SIG-M5 treated with dmso at 0.1 percent for 504 hours (cell line): ENCODE data around the gene SLC7A6OS.

Experiments used
- DNase-seq: peaks from one replicate; lab custom pipeline; 2025; ENCODE audit not compliant: unreplicated experiment; lab: John Stamatoyannopoulos, UW

SLC7A6OS gene

GRCh38 chr16:68310774-68311511, at the start of gene SLC7A6OS, which contains the start of gene PRMT7:
Gene SLC7A6OS, minus strand, starts transcription at chr16:68310946. Its CDS starts 20 bp downstream, at chr16:68310926.
Gene PRMT7, plus strand, starts transcription at chr16:68311019. Its CDS starts 4,961 bp downstream, at chr16:68315980.
- peak; percentile 96 for DNase-seq

GRCh38 chr16:68359398-68360191, 48.8 kb upstream of the SLC7A6OS start:
- DNase-seq = no peak

DNA sequence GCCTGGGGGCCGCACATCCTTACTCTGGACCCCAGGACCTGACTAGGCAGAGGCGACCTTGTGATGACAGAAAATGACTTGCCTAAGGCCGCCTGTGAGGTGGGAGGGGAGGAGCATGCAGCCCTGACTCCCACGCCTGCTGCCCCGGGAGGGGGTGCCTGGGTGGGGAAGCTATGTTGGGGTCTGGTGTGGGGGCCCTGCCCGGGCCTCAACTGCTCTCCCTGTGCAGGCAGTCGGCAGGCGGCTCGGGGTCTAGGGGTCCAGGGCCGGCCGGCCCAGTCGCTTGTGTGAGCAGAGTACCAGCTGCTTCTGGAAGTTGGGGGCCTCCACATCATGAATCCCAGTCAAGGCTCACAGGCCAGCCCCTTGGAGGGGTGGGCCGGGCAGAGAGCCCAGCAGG, 48.2 kb upstream of the SLC7A6OS start:
- no peak for DNase-seq

DNA sequence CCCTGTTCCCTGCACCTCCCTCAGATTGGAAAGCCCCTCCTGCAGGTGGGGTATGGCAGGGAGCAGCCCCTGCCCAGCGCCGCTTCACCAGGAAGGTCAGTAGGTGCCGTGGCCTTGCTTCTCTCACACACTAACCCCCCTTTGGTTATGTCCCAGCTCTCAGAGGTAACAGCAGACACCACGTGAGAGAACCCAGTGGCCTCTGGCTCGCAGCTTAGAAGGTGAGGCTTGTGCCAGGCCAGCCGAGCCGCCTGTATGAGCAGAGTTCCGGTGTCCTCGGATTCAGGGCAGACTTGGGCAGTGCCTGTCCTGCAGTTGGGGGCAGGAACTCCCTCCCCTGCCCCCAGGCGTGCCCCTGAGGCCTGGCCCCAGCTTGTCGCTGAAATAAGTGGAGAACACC, 47.2 kb upstream of the SLC7A6OS start:
- no peak for DNase-seq

GRCh38 chr16:68357521-68357922, 46.8 kb upstream of the SLC7A6OS start:
- DNase-seq = no peak

DNA sequence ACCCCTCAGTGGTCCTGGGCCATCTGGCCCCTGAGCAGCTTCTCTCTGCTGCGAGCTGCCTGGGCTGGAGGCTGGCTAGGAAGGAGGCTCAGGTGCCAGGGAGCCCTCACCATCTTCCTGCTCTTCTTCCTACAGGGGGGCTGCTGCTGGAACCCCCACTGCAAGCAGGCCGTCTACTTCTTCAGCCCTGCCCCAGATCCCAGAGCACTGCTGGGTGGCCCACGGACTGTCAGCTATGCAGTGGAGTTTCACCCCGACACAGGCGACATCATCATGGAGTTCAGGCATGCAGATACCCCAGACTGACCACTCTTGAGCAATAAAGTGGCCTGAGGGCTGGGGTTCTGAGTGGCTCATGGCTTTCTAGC, 46.2 kb upstream of the SLC7A6OS start:
- DNase-seq = no peak

DNA sequence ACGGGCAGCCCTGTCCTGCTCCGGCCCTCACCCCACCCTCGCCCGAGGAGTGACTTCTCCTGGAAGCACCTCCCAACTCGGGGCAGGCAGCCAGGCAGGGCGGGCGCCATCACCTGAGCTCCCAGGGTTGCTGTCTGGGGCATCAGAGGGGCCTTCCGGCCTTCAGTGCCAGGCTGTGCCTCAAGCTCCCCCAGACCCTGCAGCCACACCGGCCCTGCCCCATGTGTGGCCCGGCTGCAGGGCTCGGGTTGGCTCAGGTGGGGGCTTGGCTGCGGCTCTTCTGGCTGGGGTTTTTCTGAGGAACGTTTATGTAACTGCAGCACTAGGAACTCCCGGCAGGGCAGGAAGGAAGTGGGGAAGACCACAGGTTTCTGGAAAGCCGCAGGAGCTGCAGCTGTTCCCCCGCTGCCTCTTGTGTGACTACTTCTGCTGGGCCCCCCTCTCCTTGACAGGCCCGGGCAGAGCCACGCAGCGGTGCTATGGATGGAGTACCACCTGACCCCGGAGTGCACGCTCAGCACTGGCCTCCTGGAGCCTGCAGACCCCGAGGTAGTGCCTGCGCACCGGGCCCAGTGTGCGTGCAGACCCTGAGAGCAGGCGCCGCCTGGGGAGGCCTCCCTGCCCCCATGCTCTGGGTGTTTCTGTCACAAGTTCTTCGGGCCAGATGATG, 45.6 kb upstream of the SLC7A6OS start:
- peak; percentile 89 for DNase-seq

DNA sequence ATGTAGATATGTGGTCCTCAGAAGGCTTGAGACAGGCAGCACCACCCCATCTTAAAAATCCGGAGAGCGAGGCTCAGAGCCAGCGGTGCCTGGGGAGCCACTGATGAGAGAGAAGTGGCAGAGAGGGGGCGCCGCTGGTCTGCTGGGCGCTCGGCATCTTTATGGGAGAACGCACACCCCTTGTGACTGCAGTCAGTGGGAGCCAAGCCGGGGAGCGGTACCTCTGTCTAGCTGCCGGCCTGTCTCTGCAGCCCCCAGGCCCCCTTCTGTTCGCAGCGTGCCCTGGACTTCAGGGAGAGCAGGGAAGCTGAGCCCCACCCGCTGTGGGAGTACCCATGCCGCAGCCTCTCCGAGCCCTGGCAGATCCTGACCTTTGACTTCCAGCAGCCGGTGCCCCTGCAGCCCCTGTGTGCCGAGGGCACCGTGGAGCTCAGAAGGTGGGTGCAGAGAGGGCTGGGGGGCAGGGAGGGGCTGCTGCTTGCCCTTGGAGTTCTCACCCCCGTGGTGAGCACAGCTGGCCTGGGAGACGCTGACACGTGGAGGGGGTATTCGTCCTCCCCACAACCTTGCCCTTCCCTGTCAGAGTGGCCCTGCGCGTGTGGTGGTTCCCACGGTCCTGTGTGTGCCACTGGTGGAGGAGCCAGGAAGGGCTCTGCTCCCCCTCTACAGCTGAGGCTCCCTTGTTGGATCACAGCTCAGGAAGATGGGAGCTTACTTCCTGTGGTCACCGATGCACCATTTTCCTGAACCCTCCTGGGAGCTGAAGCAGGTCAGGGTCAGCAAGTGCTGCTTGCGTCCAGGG, 44.9 kb upstream of the SLC7A6OS start:
- DNase-seq = no peak

- no peak for DNase-seq
Observed at GRCh38 chr16:68354816-68355215, 44.1 kb upstream of the SLC7A6OS start.

DNA sequence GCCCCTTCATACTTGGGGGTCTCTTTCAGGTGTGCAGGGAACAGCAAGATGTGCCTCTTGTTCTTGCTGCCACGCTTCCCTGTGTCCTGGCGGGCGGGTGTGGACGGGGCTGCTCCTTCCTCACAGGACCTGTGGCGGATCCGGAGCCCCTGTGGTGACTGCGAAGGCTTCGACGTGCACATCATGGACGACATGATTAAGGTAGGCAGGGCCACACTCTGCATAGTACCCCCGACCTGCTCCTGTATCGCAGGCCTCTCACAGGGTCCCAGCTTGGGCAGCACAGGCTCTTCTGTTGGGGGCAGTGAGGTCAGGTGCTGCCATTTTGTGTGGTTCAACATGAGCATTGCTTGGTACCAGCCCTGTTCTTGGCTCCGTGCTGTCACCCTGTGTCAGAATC, 42.6 kb upstream of the SLC7A6OS start:
- DNase-seq = no peak

DNA sequence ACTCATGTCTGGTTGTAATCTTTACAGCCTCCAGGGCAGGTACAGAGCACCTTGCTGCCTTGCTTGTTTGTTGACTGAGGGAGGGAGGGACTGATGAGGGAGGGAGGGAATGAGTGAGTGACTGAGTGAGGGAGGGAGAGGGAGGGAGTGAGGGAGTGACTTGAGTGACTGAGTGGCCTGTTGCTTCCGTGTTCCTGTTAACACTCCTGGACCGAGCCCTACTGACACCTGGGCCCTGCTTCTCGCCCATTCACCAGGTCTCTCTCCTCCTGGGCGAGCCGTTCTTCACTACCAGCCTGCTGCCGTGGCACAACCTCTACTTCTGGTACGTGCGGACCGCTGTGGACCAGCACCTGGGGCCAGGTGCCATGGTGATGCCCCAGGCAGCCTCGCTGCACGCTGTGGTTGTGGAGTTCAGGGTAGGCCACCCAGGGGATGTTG, 41.3 kb upstream of the SLC7A6OS start:
- no peak for DNase-seq

- no peak for DNase-seq
Observed at GRCh38 chr16:68351463-68351862, 40.7 kb upstream of the SLC7A6OS start.

DNA sequence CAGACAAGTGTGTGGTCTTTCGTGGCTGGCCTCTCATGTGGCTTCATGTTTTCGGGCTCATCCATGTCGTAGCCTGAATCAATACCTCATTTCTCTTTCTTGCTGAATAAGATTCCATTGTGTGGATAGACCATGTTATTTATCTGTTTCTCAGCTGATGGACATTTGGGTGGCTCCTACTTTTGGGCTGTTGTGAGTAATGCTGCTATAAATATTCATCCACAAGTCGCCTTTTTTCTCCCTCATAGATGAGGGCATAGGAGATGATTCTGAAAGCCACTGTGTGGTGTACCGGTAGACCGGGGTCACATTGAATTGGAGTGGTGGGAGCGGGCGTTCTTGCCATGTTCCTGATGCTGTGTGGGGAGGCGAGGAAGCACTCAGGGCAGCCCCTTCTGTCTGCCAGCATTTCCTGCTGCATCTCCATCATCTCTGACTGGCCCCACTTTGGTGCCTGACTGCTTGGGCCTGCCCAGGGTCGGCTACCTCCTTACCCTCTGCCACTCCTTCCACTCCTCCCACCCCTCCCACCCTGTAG, 40.1 kb upstream of the SLC7A6OS start:
- no peak for DNase-seq

DNA sequence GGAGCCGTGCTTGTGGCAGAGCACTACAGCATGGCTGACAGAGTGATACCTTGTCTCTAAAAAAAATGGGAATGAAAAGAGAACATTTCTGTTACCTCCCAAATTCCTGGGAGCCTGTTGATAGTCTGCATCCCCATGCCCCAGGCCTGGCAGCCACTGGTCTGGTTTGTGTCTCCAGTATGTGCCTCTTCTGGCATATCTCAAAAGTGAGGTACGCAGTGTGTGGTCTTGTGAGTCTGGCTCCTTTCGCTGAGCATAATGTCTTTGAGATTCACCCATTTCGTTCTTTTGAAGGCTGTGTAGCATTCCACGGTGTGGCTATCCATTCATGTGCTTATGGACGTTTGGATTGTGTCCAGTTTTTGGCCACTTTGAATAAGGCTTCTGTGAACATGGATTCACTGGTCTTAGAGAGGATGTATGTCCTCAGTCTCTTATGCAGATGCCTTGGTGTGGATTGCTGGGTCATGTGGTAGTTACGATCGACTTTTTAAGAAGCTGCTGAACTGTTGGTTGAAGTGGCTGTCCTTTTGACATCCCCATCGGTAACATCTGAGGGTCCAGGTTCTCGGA, 39.2 kb upstream of the SLC7A6OS start:
- no peak for DNase-seq

DNA sequence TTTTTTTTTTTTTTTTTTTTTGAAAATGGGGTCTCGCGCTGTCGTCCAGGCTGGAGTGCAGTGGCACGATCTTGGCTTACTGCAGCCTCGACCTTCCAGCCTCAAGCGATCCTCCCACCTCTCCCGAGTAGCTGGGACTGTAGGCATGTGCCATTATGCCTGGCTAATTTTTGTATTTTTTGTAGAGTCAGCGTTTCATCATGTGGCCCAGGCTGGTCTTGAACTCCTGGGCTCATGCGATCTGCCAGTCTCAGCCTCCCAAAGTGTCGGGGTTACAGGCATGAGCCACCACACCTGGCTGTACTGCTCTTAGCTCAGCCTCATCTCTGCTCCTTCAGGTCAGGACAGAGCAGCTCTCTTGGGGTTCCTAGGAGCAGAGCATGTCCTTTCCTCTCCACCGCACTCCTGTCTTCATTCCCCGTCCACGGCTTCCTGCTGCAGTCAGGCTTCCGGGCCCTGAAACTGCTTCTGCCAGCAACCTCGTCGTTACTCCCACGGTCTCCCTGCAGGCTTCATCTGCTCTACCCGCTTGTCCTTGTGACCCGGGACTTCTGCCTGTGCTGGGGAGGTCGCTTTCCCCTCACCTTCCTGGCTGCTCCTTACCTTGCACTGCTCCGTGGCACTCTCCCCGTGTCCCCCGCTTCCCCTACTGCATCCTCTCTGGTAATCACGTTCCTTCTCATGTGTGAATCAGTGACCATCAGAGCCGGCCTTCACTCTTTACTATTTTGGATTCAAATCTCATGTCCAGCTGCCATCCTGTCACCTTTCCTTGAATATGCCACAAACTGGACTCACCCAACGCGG, 38.1 kb upstream of the SLC7A6OS start:
- DNase-seq = no peak

DNA sequence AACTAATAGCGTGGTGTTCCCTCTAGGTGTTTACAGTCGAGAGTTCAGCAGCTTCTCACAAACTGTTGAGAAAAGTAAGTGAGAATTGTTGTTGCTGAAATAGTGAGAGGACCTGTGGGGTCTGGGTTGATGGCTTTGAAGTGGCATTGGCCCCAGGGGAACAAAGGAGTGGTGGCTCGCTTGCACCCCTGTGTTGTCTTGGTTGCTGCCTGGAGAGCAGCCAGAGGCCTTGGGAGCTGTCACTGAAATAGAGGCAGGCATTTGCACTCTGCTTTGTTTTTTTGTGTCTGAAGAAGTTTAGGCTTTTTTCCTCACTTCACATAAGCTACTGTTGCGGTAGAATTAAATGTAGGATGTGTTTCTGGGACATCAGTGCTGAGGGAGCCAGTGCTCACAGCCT, 36.9 kb upstream of the SLC7A6OS start:
- DNase-seq = no peak

DNA sequence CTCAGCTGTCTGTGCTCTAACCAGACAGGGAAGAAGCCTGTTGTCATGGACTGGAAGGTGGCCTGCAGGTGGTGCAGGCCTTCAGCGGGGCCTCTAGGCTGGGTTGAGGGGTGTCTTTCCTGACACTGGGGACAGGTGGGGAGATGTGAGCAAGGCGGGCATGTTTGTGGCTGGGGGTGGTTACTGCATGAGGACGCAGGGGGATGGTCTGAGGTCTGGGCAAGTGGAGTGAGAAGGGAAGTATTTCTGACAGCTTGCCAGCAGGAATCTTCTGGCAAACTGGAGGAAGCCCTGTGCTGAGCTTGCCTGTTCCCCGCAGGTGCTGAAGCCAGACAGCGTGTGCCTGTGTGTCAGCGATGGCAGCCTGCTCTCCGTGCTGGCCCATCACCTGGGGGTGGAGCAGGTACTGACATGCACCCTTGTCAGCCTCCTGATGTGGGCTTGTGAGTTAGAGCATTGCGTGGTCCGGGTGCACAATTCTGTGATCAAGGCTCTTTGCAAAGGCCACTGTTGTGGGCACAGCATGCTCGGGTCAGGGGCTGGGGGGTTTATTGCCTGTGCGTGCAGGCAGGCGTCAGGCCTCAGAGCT, 36.2 kb upstream of the SLC7A6OS start:
- no peak for DNase-seq

GRCh38 chr16:68345958-68346635, 35.4 kb upstream of the SLC7A6OS start:
- no peak for DNase-seq
